HK-2 (cell line): ENCODE measurements around the gene GATB.

ENCODE experiments used
- DNase-seq: peaks from one replicate; pipeline ENCODE4 v3.0.0-alpha.2; 2018; ENCODE audit not compliant: unreplicated experiment

GATB gene

DNA sequence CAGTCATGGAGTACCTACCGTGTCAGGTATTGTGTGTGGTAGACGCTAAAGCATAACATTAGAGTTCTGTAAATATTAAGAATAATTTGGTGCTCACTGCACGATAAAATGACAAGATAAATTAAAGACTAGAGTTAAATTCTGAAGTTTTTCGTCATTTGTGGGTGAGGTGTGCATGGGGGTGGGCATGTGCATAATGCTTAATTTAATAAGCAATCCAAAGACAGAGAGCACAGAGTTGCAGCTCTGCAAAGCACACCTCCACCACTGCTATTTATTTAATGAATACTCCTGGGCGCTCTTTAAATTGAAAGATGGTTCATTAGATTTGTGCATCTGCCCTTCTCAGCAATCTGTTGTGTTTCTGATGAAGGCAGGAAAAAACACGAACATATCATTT, 62.6 kb downstream of the GATB start:
- DNase-seq, result no peak

DNA sequence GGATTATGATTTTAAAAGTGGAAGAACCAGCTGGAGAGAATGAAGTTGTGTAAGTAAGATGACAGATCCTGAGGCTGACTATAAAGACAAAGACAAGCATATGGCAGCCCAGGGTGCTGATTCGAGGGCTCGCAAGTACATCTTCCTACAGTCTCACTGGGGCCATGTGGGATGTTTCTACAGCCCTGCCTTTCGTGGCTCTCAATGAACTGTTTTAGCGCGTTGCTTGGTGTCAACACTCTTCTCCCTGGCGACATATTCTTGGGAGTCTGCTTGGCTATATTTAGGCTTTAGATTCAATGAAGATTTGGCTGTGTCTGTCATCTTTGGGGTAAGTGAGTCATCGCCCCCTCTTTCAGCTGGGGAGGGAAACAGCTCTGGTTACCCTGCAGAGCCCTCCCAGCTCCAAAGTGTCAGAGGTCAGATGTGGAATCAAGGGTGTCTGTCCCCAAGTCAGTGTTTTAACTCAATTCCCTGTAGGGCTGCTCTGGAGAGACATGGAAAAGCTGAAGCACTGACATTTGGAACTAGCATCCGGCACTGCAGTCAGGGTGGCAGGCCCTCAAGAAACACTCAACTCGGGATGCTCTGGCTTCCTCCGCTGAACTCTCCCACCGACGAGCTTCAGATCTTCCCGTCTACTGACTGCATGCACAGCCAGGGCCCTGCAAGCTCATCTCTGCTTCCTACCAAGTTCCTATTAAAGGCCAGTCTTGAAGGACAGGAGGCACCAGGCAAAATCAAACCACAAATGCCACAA, 65.7 kb downstream of the GATB start:
- DNase-seq, result no peak

DNA sequence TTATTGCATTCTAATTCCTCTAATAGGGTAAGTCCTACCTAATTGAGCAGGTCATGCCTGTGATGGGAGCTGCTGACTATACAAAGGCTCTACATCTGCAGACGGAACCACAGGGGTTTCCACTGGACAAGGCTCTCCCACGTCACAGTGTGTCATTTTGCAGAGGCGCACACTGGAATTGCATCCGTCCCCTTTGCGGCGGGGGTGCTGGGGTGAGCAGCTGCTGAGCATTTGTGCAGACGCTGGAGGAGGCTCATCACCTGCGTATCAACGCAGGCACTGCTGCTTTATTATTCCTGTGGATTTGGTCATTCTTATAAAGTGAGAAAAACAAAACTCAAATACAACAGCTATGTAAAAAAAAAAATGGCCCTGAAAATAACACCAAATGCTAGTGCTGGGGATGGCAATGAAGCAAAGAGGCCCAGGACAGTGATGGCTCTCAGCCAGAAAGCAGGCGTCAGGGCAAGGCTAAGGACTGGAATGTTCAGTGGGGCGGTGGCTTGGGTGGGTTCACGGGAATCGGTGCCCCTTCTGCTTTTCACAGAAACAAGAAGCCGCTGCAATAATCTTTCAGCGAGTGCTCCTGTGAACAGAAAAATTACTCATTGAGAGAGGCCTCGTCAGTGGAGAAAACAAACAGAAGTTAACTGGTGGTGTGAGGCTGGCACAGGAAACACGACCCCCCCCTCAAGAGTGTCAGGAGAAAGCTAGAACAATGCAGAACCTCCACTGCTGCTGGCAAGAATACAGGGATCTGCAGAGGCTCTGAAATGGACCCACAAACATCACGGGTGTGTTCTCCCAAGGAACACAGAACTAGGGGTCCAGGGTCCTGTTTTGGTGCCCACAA, 67.8 kb downstream of the GATB start:
- no peak for DNase-seq

DNA sequence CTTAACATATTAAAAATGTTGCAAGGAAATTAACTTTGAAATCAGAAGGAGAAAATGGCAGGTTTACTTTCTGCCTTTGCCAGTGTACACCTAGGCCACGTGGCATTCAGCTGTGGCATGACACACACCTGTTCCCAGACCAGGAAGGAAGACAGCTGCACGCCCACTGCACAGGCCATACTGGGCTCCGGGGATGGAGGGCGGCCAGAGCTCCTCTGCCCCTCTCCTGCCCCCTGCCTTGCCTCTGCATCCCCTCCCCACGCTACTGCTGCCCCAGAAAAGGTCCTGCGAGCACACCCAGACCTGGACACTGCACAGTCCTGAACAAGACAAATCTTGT, 68.4 kb downstream of the GATB start:
- no peak for DNase-seq

DNA sequence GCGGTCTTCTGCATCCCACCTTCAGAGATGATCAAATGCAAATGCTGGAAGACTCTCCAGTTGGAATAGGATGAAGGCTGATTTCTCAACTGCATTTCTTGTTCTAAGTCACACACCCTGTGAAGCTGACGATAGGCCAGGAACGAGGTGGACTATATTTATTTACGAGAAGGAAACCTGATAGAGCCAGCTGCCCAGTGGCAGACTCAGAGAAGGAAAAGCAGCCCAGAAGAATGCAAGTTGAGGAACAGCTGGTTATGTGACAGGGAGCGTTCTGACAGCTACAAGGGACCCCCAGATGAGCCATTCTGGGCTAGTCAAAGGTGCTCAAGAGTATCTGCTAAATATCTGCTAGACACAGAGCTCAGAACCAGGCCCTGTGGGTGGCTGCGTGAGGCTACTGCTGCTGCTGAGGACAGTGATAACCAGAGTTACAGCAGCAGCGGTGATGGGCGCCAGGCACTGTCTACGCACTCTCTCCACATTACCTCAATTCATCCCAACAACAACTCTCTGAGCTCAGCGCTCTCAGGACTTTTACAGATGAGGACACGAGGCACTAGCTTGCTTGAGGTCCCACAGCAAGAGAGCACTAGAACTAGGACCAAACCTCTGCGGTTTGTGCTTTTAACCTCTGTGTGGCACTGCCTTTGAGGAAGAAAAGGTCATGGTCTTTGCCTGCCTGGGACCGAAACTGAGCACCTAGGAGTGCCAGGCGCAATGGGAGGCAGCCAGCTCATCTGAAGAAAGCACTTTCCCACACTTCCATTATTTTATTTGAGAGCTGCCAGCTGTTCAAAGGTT, 69.0 kb downstream of the GATB start:
- DNase-seq, result no peak

DNA sequence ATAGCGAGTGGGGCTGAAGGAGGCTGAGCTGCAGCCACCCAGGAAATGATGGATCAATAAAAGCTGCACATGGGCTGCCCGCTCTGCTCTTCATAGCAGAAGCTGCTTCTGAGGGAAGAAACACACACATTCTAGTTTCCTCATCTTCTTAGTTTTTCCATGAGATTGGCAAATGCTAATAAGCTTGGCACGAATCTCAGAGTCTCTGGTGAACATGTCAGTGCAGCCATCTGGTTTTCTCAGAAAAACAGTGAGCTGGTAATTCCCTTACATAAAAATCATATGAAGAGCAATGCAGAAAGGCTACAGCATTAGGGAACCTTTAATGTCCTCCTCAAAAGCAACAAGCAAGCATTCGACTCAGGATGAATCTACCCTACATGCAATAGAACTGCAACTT, 69.9 kb downstream of the GATB start:
- DNase-seq, result no peak

DNA sequence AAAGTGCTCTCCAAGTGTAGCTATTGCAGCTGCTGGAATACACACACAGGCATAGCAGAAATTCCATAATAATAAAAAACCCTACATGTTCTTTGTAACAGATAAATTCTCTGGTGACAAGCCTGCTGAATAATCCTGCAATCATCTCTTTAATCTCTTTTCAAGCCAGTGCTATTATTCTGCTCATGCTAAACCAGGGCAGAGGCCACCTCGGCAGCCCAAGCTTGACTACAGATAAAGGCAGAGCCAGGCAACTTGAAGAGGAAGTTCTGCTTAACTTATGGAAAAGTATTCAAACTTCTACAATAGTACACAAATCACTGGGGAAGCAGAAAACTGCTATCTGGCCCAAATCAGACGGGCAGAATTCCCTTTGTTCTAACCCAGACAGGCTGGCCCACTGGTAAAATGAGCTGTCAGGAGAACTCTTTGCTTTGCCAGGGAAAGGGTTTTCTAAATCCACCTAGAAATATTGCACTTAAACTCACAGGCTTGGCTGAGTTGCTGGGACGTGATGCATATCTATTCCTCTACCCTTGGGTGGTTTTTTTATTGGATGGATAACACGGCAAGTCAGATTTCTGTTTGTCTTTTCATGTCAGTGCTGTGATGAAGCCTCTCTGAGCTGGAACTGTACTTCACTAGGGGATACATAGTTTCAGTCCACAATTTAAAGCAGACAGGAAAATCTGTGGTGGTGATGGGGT, 70.5 kb downstream of the GATB start:
- DNase-seq, result no peak

DNA sequence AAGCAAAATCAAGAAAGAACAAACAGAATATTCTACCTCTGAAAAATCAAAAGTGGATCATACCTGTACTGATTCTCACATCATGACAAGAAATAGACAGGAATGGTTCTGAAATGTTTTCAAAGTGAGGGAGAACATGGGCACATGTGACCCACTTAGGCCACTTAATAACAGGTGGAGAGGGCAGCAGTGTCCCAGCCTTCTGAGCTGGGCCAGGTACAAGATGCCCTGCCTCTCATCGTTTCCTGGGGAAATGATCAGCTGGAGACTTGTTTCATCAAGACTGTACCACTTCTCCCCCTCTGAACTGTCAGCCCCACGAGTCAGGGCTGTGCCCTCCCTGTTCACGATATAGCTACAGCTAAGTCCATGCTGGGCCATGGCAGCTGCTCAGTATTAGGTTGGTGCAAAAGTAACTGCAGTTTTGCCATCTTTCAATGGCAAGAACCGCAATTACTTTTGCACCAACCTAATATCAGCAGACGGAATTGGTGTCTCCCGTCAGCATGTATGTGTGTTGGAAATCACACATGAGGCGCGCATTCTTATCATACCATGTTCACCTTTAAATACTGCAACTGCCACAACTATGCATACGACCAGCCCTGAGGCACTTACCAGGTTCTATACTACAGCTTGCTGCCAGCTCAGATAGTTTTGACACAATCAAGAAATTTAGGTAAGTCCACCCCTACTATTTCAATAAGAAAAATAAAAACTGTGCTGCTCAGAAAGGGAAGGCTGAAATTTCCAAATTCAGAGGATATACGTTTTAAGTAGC, 71.4 kb downstream of the GATB start:
- no peak for DNase-seq

DNA sequence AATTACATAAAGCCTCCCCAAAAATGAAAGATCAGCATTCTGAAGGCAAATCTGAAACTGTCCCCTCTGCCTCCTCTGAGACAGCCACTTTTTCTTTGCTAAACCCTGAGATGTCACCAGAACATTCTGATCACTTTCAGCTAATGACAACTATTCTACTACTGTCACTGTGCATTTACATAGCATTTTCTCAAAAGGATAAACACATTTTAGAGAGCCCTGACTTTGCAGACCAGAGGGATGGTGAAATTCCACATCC, 72.1 kb downstream of the GATB start:
- DNase-seq, result no peak

DNA sequence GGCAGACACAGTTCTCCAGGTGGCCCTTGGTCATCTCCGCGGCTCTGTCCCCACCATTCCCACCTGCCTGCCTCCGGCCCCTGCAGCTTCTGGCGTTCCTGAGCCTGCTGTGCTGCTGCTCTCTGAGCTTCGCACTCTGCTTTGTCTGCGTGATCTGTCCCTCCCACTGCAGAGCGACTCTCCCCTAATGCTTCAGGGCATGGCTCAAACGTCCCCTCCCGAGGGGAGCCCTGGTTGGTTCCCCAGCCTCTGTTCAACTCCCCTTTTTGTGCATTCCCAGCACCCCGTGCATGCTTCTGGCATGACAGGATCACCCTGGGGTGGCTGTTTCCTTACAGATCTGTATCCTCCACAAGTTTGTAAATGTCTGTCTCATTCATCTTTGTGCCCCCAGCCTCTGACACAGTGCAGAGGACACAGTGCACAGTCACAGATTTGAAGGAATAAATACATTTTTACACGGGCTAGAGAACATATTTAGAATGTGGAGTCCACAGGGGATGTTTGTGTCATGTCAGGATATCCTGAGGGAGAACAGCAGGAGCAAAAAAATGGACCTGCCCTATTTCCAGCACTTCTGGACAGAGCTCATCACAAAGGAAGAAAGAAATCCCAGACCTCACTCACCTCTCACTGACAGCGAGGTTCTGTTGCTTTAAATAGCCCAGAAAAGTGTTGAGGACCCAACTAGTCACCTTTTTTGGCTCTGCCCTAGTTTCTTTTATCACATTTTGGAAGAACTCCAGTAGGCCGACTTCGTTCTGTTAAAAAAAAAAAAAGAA, 72.6 kb downstream of the GATB start:
- no peak for DNase-seq

DNA sequence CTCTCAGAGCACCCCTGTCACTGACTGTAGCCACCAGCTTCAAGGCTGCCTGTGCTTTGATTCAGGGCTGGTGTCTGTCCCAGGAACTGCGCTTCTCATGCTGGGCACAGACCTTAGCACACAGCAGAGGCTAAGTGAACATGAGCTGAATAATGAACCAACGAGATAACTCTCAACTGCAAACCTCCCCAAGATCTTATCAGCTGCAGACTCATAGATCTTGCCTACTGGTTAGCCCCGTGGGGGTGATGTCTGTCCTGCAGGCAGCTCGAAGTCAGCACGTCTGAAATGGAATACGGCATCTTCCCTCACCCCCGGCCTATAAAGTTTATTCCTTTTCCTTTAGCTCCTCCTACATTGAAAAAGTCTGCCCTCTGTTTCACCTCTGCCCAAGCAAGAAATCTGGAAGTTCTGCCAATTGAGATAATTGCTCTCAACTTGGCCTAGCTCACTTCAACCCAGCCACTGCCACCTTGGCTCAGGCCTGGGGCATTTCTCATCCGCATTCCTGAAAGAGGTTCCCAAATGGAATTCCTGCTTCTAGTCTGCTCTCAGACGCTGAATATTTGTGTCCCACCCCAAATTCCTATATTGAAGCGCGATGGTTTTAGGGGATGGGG, 73.7 kb downstream of the GATB start:
- no peak for DNase-seq

DNA sequence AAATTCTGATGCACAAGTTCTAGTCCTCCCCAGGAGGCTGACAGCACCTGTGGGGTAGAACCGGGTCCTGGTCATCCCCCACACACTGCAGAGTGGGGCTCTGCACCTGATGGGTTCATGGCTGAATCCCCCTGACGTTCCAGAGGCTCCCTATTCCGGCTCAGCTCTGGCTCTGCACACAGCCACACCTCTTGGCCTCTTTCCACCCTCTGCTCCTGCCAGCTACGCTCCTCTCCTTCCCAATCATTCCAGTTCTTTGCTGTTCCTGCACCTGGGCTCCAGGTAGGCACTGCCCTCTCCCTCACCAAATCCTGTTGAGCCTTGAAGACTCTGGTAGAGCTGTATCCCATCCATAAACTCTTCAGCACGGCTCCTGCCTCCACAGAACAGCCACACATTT, 75.5 kb downstream of the GATB start:
- no peak for DNase-seq

DNA sequence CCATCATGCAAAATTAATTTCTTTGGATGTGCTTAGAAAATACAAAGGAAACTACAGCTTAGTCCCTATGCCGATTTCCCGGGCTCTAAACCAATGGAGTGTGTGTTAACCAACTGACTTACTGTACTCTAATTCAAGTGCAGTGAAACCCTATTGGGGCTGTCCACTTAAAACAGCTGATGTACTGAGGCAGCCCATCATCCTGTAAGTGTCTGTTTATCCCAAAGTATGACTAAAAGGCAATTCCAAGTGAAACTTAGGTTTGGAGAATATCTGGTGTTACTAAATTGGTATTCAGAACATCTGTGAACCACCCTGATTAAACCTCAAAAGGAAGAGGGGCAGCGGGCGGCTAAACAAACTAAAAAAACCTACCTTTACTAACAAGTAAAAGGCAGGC, 79.7 kb downstream of the GATB start:
- no peak for DNase-seq

DNA sequence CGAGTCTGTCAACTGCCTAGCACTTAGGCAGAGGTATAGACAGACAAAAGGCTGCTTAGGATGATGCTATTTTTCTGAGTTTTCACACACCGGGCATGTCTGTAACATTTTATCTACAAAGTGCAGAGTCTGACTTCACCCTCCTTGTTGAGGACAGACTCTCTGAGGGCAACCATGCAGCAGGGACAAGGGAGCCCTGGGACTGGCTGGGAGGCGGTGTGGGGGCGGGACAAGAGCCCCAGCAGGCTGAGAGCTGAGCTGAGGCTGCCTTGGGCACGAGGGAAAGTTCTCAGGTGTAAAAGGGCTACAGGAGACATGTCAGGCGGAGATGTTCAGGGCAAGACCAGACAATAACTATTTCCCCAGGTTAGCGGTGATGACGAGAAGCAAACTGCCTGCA, 81.6 kb downstream of the GATB start:
- no peak for DNase-seq

DNA sequence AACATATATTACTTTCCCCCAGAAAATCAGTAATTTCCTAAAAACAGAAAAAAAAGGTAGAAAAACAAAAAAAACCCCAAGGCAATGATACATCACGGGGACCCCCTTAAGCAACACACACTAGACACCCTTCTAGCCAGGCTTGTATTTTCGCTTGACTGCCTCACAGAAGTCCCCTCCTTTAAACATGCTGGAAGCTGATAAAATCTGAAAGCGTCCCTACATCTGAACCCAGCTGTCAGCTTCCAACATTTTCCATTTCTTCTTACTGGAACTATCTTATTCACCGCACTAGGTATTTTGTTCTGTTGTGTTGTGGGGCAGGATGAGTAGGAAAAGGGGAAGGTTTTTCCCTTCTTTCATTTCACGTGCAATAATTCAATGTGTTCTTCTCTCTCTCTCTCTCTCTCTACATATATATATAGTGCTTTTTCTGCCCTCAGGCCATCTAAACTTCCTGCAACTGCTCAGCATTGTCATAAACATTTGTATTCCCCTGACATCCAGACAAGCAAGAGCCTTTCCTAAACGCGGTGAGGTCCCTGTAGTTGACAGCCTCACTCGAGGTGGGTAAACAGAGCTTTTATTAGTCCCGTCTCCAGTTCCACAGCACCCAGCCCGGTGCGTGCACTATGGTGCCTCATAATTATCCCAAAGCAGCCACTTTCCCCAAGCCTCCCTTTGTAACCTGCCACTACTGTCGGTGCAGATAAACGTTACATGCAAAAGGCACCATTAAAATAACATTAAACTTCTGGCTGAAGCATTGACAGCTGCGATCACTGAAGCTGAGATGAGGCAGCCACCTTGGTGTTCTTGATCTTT, 82.5 kb downstream of the GATB start:
- DNase-seq, result no peak

DNA sequence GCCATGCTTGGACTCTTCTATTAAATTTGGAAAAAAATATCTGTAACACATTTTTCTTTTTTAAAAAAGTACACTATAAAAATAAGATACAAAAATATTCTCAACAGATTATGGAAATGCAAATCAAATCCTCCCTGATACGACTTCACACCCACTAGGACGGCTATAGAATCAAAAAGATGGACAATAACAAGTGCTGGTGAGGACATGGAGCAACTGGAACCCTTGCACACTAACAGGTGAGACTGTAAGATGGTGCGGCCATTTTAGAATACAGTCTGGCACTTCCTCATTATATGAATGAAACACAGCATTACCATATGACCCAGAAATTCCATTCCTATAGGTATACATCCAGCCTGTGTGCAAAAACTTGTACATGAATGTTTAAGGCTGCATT, 83.6 kb downstream of the GATB start:
- DNase-seq, result no peak

DNA sequence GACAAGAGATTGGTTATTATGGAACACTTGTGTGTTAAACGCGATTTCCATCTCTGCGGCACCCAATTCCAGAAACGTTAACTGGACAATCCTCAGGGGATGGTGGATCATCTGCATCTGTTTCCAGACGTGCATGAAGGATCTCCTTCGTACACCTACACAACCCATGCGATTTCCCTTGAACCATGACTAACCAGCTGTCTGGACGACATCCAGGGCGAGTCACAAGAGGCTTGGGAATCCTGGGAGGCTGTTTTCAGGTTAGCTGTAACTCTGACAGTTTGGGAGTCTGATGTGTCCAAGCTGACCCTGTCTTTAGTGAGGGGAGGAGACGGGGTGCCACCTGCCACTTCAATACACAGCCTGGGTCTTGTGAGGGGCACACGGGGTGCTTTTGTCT, 84.5 kb downstream of the GATB start:
- DNase-seq, result peak; percentile 59

DNA sequence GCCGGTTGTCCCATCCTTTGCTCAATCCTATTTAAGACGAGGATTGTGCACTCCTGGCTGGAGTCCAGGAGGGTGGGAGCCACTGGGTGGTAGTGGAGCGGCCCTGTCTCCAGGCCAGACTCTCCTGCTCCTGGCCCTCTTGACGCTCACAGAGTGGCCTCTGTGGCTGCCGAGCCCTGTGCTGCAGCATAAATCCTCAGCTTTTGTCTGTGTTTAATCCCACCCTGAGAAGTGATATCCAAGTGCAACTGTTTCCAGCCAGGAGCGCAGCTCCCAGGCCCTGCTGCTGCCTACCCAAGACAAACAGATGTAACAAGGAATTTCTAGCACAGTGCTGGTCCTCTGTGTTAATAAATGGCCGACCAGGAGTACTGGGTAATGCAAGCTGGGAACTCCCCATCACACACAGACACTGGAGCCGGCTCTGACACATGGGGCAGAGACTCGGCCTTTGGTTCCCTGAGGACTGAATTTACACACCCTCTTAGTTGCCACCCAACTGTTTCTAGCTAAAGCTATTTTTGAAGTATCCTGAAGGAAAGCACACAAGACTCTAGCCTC, 85.3 kb downstream of the GATB start:
- DNase-seq, result peak; percentile 49

DNA sequence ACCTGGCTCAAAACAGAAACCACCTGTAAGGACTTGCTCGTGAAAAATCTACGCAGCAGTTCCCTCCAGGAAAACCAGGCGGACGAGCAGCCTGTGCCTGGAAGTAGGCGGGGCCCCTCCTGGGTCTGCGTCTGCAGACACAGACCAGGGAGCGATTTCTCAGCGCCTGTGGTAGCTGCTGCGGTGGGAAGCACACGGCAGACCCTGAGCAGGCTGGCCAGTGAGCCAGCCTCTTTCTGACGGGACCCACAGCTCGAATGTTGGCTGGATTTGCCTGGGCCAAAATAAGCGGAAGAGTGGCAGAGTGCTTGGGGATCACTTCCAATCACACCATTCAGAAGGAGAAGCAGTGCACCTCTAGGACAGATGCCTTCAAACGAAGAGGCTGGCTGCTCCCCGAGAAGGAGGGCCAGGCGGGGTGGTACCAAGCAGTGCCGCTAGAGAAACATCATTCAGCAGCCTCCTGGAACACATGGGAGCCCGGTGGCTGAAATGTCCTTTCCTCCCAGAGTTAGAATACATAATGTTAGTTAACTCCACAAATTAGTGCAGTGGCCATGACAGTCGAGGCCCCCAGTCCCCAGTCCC, 85.9 kb downstream of the GATB start:
- no peak for DNase-seq
